C4-2B (cell line): Measurements from ENCODE around the gene NAA25.
A peak's percentile ranks its signal among the peaks of the same experiment; 100 is the strongest.
"Not testable (repeated sequence)": the region's sequence is repeated elsewhere in the genome, so short reads cannot be mapped to it uniquely, and the experiment has no call there.

Experiments
- H3K27ac ChIP-seq: fragments of 450-650 bp; 2 replicates; pipeline ENCODE4 v1.5.1; 2017
- ZFX ChIP-seq: fragments of 450-650 bp; IDR thresholded peaks from 2 replicates; pipeline ENCODE4 v1.6.1; 2017
- TF ChIP-seq, protein P1 (sequence below): fragments of 450-650 bp; conservative IDR thresholded peaks from 2 replicates; pipeline ENCODE4 v1.5.1; 2017; ENCODE audit warnings: mild to moderate bottlenecking

Gene NAA25

DNA sequence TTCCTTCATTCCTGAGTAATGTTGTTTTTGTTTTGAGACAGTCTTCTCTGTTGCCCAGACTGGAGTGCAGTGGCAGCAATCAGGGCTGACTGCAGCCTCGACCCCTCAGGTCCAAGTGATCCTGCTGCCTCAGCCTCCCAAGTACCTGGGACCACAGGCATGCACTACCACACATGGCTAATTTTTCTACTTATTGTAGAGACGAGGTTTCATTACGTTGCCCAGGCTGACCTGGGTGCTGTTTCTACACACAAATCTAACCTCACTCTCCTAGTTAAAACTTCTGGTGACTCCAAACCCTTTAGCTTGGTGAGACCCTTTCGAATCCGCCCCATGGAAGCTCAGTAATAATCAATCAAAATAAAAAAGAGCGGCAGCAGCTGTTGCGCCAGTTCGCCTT, 96.9 kb downstream of the NAA25 start:
- peak overlapping the region; percentile 95 for H3K27ac ChIP-seq
- TF ChIP-seq, protein P1, sequence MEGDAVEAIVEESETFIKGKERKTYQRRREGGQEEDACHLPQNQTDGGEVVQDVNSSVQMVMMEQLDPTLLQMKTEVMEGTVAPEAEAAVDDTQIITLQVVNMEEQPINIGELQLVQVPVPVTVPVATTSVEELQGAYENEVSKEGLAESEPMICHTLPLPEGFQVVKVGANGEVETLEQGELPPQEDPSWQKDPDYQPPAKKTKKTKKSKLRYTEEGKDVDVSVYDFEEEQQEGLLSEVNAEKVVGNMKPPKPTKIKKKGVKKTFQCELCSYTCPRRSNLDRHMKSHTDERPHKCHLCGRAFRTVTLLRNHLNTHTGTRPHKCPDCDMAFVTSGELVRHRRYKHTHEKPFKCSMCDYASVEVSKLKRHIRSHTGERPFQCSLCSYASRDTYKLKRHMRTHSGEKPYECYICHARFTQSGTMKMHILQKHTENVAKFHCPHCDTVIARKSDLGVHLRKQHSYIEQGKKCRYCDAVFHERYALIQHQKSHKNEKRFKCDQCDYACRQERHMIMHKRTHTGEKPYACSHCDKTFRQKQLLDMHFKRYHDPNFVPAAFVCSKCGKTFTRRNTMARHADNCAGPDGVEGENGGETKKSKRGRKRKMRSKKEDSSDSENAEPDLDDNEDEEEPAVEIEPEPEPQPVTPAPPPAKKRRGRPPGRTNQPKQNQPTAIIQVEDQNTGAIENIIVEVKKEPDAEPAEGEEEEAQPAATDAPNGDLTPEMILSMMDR: no peak
- no peak for TF ChIP-seq ZFX

DNA sequence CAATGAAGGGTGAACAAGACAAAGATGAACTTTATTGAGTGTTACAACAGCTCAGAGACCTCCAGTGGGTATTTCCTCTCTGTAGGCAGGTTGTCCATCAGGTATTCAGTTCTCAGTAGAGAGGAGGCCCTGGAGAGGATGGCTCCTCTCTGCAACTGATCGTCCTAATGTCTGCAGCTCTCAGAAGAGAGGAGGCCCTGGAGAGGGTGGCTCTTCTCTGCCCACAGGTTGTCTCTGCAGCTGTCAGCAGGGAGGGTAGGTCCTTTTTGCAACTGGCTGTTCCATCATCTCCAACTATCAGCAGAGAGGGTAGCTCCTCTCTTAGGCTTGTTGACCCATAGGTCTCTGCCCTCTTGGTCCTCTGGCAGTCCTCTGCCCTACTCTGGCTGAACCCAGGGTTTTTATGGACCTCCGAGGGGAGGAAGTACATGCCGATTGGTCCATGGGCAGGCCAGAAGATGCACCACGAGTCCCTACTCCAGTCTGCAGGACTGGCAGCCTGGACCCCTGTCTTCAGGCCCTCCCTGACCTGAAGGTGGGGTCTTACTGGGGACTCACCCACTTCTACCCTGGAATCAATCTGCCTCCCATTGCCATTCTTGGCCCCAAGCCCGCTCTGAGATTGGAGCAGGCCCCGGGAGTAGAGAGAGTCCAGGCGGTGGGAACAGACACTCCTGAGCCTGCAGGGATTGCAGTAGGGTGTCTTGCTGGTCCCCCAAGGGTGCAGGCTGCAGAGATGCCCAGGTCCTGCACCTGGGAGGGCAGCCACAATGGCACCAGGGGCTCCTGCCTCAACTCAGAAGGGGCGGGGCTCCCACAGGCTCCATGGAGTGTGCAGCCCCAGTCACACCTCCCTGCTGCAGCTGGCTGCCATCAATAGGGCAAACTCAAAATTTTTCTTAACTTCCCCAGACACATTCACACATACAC, 97.9 kb downstream of the NAA25 start:
- TF ChIP-seq, protein P1: no peak
- TF ChIP-seq ZFX: no peak
- H3K27ac ChIP-seq: no peak overlapping the region

DNA sequence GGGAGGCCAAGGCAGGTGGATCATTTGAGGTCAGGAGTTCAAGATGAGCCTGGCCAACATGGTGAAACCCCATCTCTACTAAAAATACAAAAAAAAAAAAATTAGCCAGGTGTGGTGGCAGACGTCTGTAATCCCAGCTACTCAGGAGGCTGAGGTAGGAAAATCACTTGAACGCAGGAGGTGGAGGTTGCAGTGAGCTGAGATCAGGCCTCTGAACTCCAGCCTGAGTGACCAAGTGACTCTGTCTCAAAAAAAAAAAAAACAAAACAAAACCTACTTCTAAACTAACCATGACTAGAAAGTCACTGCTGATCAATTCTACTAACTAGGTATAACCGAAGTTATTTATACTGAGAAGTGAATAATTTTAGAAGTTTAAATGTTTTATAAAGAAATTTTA, 99.0 kb downstream of the NAA25 start:
- H3K27ac ChIP-seq: not testable (repeated sequence)

DNA sequence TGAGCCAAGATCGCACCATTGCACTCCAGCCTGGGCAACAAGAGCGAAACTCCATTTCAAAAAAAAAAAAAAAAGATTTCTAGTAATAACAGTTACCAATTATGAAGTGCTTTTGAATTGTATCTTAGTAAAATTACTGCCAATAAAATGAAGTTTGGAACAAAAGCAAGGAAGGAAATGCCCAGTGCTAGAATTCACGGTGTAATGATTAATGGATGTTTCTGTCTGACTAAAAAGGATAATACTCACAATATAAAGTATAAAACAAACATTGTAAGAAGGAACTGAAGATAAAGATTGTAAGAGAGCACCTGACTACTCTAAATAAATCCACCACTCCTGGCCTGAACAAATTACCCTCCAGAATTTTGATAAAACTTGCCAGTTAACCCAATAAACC, 99.7 kb downstream of the NAA25 start:
- no peak overlapping the region for H3K27ac ChIP-seq
- TF ChIP-seq, protein P1: no peak
- no peak for TF ChIP-seq ZFX

DNA sequence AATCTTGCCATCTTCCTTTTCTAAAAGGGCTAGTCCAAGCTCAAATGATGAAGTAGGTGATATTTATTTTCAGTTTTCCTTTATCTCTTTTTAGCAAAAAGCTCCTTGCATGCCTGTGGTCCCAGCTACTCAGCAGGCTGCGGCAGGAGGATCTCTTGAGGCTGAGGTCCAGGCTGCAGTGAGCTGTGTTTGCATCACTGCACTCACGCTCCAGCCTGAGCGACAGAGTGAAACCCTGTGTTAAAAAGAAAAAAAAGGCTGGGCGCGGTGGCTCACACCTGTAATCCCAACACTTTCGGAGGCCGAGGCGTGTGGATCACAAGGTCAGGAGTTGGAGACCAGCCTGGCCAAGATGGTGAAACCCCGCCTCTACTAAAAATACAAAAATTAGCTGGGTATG, 100.6 kb downstream of the NAA25 start:
- TF ChIP-seq, protein P1: no peak
- no peak for TF ChIP-seq ZFX
- H3K27ac ChIP-seq: no peak overlapping the region

DNA sequence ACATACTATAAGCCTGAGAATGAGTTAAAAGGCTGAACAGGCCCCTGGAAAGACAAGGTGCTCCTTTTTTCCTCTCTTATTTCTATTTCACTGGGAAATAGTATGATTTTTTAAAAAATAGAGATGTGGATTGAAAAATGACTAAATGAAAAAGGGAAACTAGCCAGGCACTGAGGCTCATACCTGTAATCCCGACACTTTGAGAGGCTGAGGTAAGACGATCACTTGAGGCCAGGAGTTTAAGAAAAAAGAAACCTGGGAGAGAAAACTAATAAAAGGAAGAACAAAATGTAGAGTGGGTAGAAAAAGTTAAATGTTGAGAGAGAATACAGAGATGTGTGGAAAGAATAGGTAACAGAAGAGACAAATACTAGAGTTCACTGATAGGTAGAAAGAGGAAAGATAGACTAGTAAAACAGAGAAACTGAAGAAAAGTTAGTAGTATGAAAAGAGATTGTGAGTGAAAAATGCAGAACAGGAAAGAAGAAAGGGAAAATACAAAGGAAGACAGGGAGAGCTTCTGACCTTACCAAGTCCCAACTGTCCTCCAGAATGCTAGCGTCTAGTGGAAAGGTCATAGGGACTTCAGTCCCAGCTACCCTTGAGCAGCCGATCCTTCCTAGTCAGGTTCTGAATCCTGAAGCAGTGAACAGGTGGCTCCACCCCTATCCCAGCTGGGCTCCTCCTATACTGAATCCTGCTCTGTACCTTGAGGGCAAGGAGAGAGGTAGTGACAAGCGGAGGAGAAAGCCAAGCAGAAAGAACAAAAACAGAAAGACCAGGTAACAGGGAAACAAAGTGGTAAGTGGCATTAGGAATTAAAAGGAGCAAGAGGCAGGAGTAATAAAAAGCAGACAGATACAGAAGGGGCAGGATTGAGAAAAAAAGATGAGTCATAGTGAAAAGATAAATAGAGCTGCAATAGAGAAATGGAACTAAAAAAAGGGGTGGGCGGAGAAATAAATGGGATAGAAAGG, 102.9 kb downstream of the NAA25 start:
- no peak for TF ChIP-seq ZFX
- TF ChIP-seq, protein P1: no peak
- H3K27ac ChIP-seq: no peak overlapping the region

DNA sequence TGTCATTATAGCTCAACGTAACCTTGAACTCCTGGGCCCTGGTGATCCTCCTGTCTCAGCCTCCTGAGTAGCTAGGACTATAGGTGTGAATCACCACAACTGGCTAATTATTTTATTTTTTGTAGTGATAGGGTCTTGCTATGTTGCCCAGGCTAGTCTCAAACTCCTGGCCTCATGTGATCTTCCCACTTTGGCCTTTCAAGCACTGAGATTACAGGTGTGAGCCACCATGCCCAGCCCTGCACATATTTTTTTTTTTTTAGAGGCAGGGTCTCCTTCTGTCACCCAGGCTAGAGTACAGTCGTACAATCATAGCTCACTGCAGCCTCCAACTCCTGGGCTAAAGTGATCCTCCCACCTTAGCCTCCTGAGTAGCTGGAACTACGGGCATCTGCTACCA, 104.5 kb downstream of the NAA25 start:
- TF ChIP-seq, protein P1: no peak
- no peak for TF ChIP-seq ZFX
- H3K27ac ChIP-seq: no peak overlapping the region
